Keratinocyte (primary cell): ENCODE measurements around the gene RNF113A. TPM values are rescaled to one million over a fixed set of nuclear protein-coding genes. Genes with fewer than 3 reads are reported as not detected.

Experiments
- DNase-seq: peaks from one replicate; pipeline ENCODE4 v3.0.0-alpha.2; 2011; ENCODE audit warnings: low read depth, missing footprints, low spot score
- FAIRE-seq: peaks from 2 replicates; lab custom pipeline; 2011; peaks lifted over from hg19 to GRCh38; lab: Jason Lieb, UNC
- H2AFZ ChIP-seq: 2 replicates; pipeline ENCODE4 v1.6.0; 2012; ENCODE audit warnings: low read length, control low read depth, inconsistent platforms; ENCODE audit not compliant: control insufficient read depth
- H3K27ac ChIP-seq: 2 replicates; pipeline ENCODE4 v1.5.1; 2011; ENCODE audit warnings: low read length; ENCODE audit not compliant: control insufficient read depth, insufficient read depth
- H3K27me3 ChIP-seq: 3 replicates; pipeline ENCODE4 v1.6.0; 2011; ENCODE audit warnings: low read length; ENCODE audit not compliant: control insufficient read depth, insufficient read depth; ENCODE audit errors: extremely low read depth
- H3K36me3 ChIP-seq, 2 experiments: 2 replicates in 1 of 2; 3 replicates in 1 of 2; pipeline ENCODE4 v1.5.1; 2011; ENCODE audit warnings: low read length in 2 of 2, mild to moderate bottlenecking in 1 of 2; ENCODE audit not compliant: control insufficient read depth in 2 of 2, insufficient read depth in 2 of 2; ENCODE audit errors: extremely low read depth in 1 of 2
- H3K4me1 ChIP-seq: 3 replicates; pipeline ENCODE4 v1.5.1; 2011; ENCODE audit warnings: low read length; ENCODE audit not compliant: control insufficient read depth, insufficient read depth; ENCODE audit errors: extremely low read depth
- H3K4me2 ChIP-seq: 3 replicates; pipeline ENCODE4 v1.6.0; 2011; ENCODE audit warnings: low read depth, low read length; ENCODE audit not compliant: control insufficient read depth, insufficient read depth; ENCODE audit errors: extremely low read depth
- H3K4me3 ChIP-seq, 3 experiments: fragments of 200-600 bp in 1 of 3; sonication (generic) in 1 of 3; 2 replicates in 2 of 3; 3 replicates in 1 of 3; pipeline ENCODE4 v1.5.1; 2011 to 2016; ENCODE audit warnings: low read length in 3 of 3, mild to moderate bottlenecking in 3 of 3, control low read depth in 2 of 3, inconsistent platforms in 1 of 3, low read depth in 1 of 3, mixed read lengths in 1 of 3, mixed run types in 1 of 3, moderate library complexity in 1 of 3; ENCODE audit not compliant: control insufficient read depth in 2 of 3, insufficient read depth in 2 of 3; ENCODE audit errors: extremely low read depth in 1 of 3
- H3K79me2 ChIP-seq: 2 replicates; pipeline ENCODE4 v1.6.0; 2012; ENCODE audit warnings: low read length; ENCODE audit not compliant: control insufficient read depth, insufficient read depth
- H3K9ac ChIP-seq: 3 replicates; pipeline ENCODE4 v1.6.0; 2011; ENCODE audit warnings: low read length; ENCODE audit not compliant: control insufficient read depth, insufficient read depth; ENCODE audit errors: extremely low read depth
- H3K9me1 ChIP-seq: 3 replicates; pipeline ENCODE4 v1.6.0; 2011; ENCODE audit warnings: low read length; ENCODE audit not compliant: control insufficient read depth, insufficient read depth; ENCODE audit errors: extremely low read depth
- H3K9me3 ChIP-seq: 2 replicates; pipeline ENCODE4 v1.5.1; 2012; ENCODE audit warnings: low read depth, low read length; ENCODE audit not compliant: control insufficient read depth
- H4K20me1 ChIP-seq: 3 replicates; pipeline ENCODE4 v1.6.0; 2011; ENCODE audit warnings: low read length; ENCODE audit not compliant: control insufficient read depth, insufficient read depth; ENCODE audit errors: extremely low read depth
- EZH2 ChIP-seq: IDR thresholded peaks from one replicate; pipeline ENCODE4 v1.6.1; 2012; ENCODE audit warnings: inconsistent platforms, mild to moderate bottlenecking, low read length, moderate library complexity
- dilution Hi-C: fragments of 300-500 bp; cut with MboI; formaldehyde crosslinking; loops from one replicate; pipeline ENCODE4 v1.7.0; 2020; ENCODE audit warnings: low sequenced_read_pairs; ENCODE audit not compliant: extremely low pct_ligation_motif_present
- polyA plus RNA-seq, 5 experiments: library from polyadenylated mRNA; depleted of rRNA in 3 of 5; stranded (reverse) in 3 of 5; stranded (forward) in 1 of 5; unstranded in 1 of 5; fragments of >200 nt; gene quantifications; 1 replicate in 1 of 5; 2 replicates in 3 of 5; 3 replicates in 1 of 5; pipeline versions ENCODE4 v1.2.1 to v1.2.3, GENCODE V29; 2011 to 2012; ENCODE audit warnings: missing spikeins in 2 of 5, low read depth in 1 of 5, low replicate concordance in 1 of 5
- TF ChIP-seq, protein P1 (sequence below), 3 experiments: IDR thresholded peaks in 1 of 3; conservative IDR thresholded peaks in 1 of 3; optimal IDR thresholded peaks in 1 of 3; 2 replicates in 2 of 3; 3 replicates in 1 of 3; pipeline versions ENCODE3 to v1.5.1; 2011; ENCODE audit warnings: low read length in 3 of 3, mild to moderate bottlenecking in 3 of 3, moderate library complexity in 2 of 3, control low read depth in 1 of 3, inconsistent platforms in 1 of 3; ENCODE audit not compliant: insufficient read depth in 2 of 3; ENCODE audit errors: extremely low read depth in 1 of 3

Gene RNF113A
- polyA plus RNA-seq, 1 donor (not counting 4 experiments of a cell fraction or from before 2014, with no cell fraction given): 10.5 TPM

GRCh38 chrX:119887721-119888425, 16.3 kb upstream of the RNF113A start:
- Histone ChIP-seq H3K4me2 (peak overlapping the region; percentile 8), H4K20me1 (no peaks in the 10 kb centered on the region), H3K27ac (no peak overlapping the region), H3K4me3 (no peak overlapping the region), H3K27me3 (no peaks in the 10 kb centered on the region), H3K36me3 (no peaks in the 10 kb centered on the region), H3K4me1 (no peaks in the 10 kb centered on the region), H3K79me2 (no peaks in the 10 kb centered on the region), H2AFZ (peak overlapping the region; percentile 14), H3K9me1 (no peaks in the 10 kb centered on the region), H3K9me3 (no peaks in the 10 kb centered on the region), H3K9ac (no peak overlapping the region)
- dilution Hi-C loops: no loop called here
- DNase-seq: no peak
- TF ChIP-seq, protein P1, sequence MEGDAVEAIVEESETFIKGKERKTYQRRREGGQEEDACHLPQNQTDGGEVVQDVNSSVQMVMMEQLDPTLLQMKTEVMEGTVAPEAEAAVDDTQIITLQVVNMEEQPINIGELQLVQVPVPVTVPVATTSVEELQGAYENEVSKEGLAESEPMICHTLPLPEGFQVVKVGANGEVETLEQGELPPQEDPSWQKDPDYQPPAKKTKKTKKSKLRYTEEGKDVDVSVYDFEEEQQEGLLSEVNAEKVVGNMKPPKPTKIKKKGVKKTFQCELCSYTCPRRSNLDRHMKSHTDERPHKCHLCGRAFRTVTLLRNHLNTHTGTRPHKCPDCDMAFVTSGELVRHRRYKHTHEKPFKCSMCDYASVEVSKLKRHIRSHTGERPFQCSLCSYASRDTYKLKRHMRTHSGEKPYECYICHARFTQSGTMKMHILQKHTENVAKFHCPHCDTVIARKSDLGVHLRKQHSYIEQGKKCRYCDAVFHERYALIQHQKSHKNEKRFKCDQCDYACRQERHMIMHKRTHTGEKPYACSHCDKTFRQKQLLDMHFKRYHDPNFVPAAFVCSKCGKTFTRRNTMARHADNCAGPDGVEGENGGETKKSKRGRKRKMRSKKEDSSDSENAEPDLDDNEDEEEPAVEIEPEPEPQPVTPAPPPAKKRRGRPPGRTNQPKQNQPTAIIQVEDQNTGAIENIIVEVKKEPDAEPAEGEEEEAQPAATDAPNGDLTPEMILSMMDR (optimal IDR thresholded peaks at IDR 0.05 in 1 of 3, IDR thresholded peaks at IDR 0.05 in 1 of 3, conservative IDR thresholded peaks at IDR 0.05 in 1 of 3; ENCODE audit: extremely low read depth in 1 of 3, insufficient read depth in 2 of 3, low read length in 3 of 3): peak; percentile 39 to 57 (median 50)
- no peak for TF ChIP-seq EZH2
- no peak for FAIRE-seq

DNA sequence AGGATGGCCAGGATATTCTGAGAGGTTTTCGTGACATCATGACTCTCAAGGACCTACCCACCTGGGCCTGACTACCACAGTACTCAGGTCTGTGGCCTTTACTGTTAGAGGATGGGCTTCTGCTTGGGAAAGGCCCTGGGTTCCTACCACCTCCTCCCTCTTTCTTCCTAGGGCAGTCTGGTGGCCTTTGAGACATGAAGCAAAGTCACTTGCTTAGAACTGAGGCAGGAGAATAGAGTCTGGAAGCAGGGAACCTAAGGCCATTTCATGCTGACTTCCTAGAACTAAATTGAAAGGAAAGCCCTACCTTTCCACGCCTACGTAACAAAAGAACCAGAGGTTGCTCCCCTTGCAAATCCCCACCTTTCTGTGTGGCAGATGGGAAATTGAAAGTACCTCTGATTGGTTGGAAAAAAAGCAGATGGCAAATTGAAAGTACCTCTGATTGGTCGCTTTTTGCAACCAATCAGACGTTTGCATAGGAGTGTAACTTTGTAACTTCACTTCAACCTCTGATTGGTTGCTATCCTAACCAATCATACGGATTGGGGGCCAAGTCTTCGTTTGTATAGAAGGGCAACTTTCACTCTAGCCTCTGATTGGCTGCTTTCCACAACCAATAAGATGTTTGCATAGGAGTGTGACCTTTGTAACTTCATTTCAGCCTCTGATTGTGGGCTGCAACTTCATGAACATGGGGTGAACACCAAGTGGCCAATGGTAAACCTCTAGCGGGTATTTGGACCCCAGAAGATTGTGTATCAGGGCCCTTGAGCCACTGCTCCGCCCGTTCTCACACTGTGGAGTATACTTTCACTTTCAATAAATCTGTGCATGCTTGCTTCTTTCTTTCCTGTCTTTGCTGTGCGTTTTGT, 14.3 kb upstream of the RNF113A start:
- Histone ChIP-seq H3K27me3 (no peaks in the 10 kb centered on the region), H3K79me2 (no peaks in the 10 kb centered on the region), H3K9ac (no peak overlapping the region), H3K9me3 (no peaks in the 10 kb centered on the region), H3K27ac (no peak overlapping the region), H3K4me2 (no peak overlapping the region), H4K20me1 (no peaks in the 10 kb centered on the region), H3K9me1 (no peaks in the 10 kb centered on the region), H3K4me3 (no peak overlapping the region), H3K36me3 (no peaks in the 10 kb centered on the region), H2AFZ (no peak overlapping the region), H3K4me1 (no peaks in the 10 kb centered on the region)
- no peak for DNase-seq
- dilution Hi-C loops: no loop called here
- no peak for FAIRE-seq
- TF ChIP-seq, protein P1 (optimal IDR thresholded peaks at IDR 0.05 in 1 of 3, IDR thresholded peaks at IDR 0.05 in 1 of 3, conservative IDR thresholded peaks at IDR 0.05 in 1 of 3; ENCODE audit: extremely low read depth in 1 of 3, insufficient read depth in 2 of 3, low read length in 3 of 3): no peak
- TF ChIP-seq EZH2: no peak
